ENCODE measurements around the gene BCL11B. TPM values are rescaled to one million over a fixed set of nuclear protein-coding genes. Genes with fewer than 3 reads are reported as not detected.
A peak's percentile ranks its signal among the peaks of the same experiment; 100 is the strongest.

Gene BCL11B
- polyA plus RNA-seq, 3 donors: 0.01 TPM; not detected in 2

GRCh38 chr14:99195602-99196309 lies 76.2 kb downstream of the BCL11B start:
- H3K9me3 ChIP-seq (replicated peaks in 1 of 2; ENCODE audit: control insufficient read depth in 1 of 2, insufficient read depth in 1 of 2, low read length in 2 of 2): no peaks in the 10 kb centered on the region
- DNase-seq: no peak
- no peak overlapping the region for H3K9ac ChIP-seq (ENCODE audit: insufficient read depth, low read length, poor library complexity, severe bottlenecking)
- no peak overlapping the region for H3K4me3 Mint-ChIP-seq
- WGBS (ENCODE audit: insufficient coverage): 52% methylated on average over 3 of the region's 15 CpGs
- no peak overlapping the region for H3K4me2 ChIP-seq (replicated peaks; ENCODE audit: extremely low read depth, low read length, poor library complexity, severe bottlenecking)
- H3K27ac ChIP-seq (ENCODE audit: low read depth in 1 of 2, low read length in 2 of 2): no peak overlapping the region
- no peaks in the 10 kb centered on the region for H3K36me3 Mint-ChIP-seq
- H2AFZ ChIP-seq (ENCODE audit: insufficient read depth, low read depth, low read length, poor library complexity, severe bottlenecking): no peak overlapping the region
- H3K4me3 ChIP-seq (replicated peaks in 1 of 3; ENCODE audit: low read depth in 2 of 3, low read length in 3 of 3): no peak overlapping the region
- H3K36me3 ChIP-seq (replicated peaks in 1 of 2; ENCODE audit: control insufficient read depth in 1 of 2, insufficient read depth in 2 of 2, low read length in 2 of 2): no peaks in the 10 kb centered on the region
- H3K9me3 Mint-ChIP-seq: no peaks in the 10 kb centered on the region
- H3K4me1 ChIP-seq (ENCODE audit: control insufficient read depth in 1 of 2, insufficient read depth in 2 of 2, low read length in 2 of 2): no peaks in the 10 kb centered on the region
- TF ChIP-seq, protein P1, sequence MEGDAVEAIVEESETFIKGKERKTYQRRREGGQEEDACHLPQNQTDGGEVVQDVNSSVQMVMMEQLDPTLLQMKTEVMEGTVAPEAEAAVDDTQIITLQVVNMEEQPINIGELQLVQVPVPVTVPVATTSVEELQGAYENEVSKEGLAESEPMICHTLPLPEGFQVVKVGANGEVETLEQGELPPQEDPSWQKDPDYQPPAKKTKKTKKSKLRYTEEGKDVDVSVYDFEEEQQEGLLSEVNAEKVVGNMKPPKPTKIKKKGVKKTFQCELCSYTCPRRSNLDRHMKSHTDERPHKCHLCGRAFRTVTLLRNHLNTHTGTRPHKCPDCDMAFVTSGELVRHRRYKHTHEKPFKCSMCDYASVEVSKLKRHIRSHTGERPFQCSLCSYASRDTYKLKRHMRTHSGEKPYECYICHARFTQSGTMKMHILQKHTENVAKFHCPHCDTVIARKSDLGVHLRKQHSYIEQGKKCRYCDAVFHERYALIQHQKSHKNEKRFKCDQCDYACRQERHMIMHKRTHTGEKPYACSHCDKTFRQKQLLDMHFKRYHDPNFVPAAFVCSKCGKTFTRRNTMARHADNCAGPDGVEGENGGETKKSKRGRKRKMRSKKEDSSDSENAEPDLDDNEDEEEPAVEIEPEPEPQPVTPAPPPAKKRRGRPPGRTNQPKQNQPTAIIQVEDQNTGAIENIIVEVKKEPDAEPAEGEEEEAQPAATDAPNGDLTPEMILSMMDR (IDR thresholded peaks at IDR 0.05): no peak
- H3K27me3 ChIP-seq (ENCODE audit: control insufficient read depth in 2 of 2, insufficient read depth in 2 of 2, low read length in 2 of 2): peaks cover 0 to 5% of the 10 kb centered on the region in 2 donors
- H3K79me2 ChIP-seq (ENCODE audit: insufficient read depth, low read length): no peaks in the 10 kb centered on the region
- H4K20me1 ChIP-seq (ENCODE audit: insufficient read depth, low read length): no peaks in the 10 kb centered on the region
- intact Hi-C loops (cut with micrococcal nuclease): no loop called here
- H3K4me1 Mint-ChIP-seq: peaks cover 9% of the 10 kb centered on the region
- peaks cover 15 to 20% (median 17%) of the 10 kb centered on the region in 3 donors for H3K27me3 Mint-ChIP-seq (ENCODE audit: low read depth in 3 of 3)
- no peak overlapping the region for H3K27ac Mint-ChIP-seq

GRCh38 chr14:99194736-99195135 lies 77.3 kb downstream of the BCL11B start:
- no peak overlapping the region for H3K27ac ChIP-seq (ENCODE audit: low read depth in 1 of 2, low read length in 2 of 2)
- peaks cover 0 to 5% of the 10 kb centered on the region in 2 donors for H3K27me3 ChIP-seq (ENCODE audit: control insufficient read depth in 2 of 2, insufficient read depth in 2 of 2, low read length in 2 of 2)
- no peak overlapping the region for H3K4me2 ChIP-seq (replicated peaks; ENCODE audit: extremely low read depth, low read length, poor library complexity, severe bottlenecking)
- Mint-ChIP-seq H3K27ac (peak overlapping the region in 1 of 7 donors; percentile 74), H3K36me3 (no peaks in the 10 kb centered on the region), H3K4me3 (no peak overlapping the region), H3K4me1 (peaks cover 9% of the 10 kb centered on the region), H3K9me3 (no peaks in the 10 kb centered on the region), H3K27me3 (ENCODE audit: low read depth in 3 of 3) (peaks cover 15 to 20% (median 17%) of the 10 kb centered on the region in 3 donors)
- no peak overlapping the region for H3K4me3 ChIP-seq (replicated peaks in 1 of 3; ENCODE audit: low read depth in 2 of 3, low read length in 3 of 3)
- DNase-seq: no peak
- no peaks in the 10 kb centered on the region for H3K79me2 ChIP-seq (ENCODE audit: insufficient read depth, low read length)
- WGBS (ENCODE audit: insufficient coverage): 92% methylated on average over 13 of the region's 13 CpGs
- TF ChIP-seq, protein P1 (IDR thresholded peaks at IDR 0.05): no peak
- no peaks in the 10 kb centered on the region for H3K36me3 ChIP-seq (replicated peaks in 1 of 2; ENCODE audit: control insufficient read depth in 1 of 2, insufficient read depth in 2 of 2, low read length in 2 of 2)
- intact Hi-C loops (cut with micrococcal nuclease): no loop called here
- H3K9me3 ChIP-seq (replicated peaks in 1 of 2; ENCODE audit: control insufficient read depth in 1 of 2, insufficient read depth in 1 of 2, low read length in 2 of 2): no peaks in the 10 kb centered on the region
- no peak overlapping the region for H2AFZ ChIP-seq (ENCODE audit: insufficient read depth, low read depth, low read length, poor library complexity, severe bottlenecking)
- no peak overlapping the region for H3K9ac ChIP-seq (ENCODE audit: insufficient read depth, low read length, poor library complexity, severe bottlenecking)
- H4K20me1 ChIP-seq (ENCODE audit: insufficient read depth, low read length): no peaks in the 10 kb centered on the region
- no peaks in the 10 kb centered on the region for H3K4me1 ChIP-seq (ENCODE audit: control insufficient read depth in 1 of 2, insufficient read depth in 2 of 2, low read length in 2 of 2)
